ENCODE data around the gene SUPT20H. TPM values are rescaled to one million over a fixed set of nuclear protein-coding genes. Genes with fewer than 3 reads are reported as not detected.

The SUPT20H gene
- total and polyA plus RNA-seq, 2 donors (not counting 3 experiments of a cell fraction or from before 2014, with no cell fraction given) = 47.2 to 70.7 TPM

DNA sequence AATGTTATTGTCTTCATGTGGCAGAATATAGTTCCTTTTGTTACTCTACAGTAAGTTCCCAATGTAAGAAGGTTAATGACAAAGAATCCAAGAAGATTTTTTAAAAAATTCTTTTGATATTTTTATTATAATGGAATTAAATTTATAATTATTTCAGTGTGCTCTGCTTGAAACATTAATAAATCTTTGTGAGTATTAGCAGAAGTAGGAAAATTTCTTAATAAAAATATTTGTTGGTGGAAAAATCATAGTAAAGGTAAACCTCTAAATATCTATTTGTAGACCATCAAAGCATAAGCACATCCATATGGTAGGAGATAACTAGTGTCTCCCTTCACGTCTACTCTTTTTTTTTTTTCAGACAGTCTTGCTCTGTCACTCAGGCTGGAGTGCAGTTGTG is 41.7 kb upstream of the SUPT20H start:
- no peaks in the 10 kb centered on the region for H3K36me3 ChIP-seq (ENCODE audit: control insufficient read depth in 2 of 2, extremely low read depth in 1 of 2, insufficient read depth in 2 of 2, low read length in 2 of 2)
- no peaks in the 10 kb centered on the region for H3K9me3 ChIP-seq (replicated peaks; ENCODE audit: control insufficient read depth, insufficient read depth, low read length)
- no peak overlapping the region for H2AFZ ChIP-seq (ENCODE audit: low read depth, low read length)
- FAIRE-seq (no peak), DNase-seq (ENCODE audit: low read depth, low spot score) (no peak)
- ChIA-PET POLR2A (no interaction called here), CTCF (no interaction called here)
- peaks cover 0 to 2% of the 10 kb centered on the region in 2 experiments for H3K27me3 ChIP-seq (ENCODE audit: control insufficient read depth in 2 of 2, insufficient read depth in 2 of 2, low read length in 2 of 2)
- H3K4me2 ChIP-seq (ENCODE audit: insufficient read depth, low read length) = no peak overlapping the region
- no TSS peak for BruUV-seq (replicated peaks)
- no peaks in the 10 kb centered on the region for H3K4me1 ChIP-seq (ENCODE audit: control insufficient read depth, extremely low read depth, insufficient read depth, low read length)
- TF ChIP-seq FOS (IDR thresholded peaks at IDR 0.05; ENCODE audit: borderline replicate concordance, insufficient read depth, low read length) (no peak), POLR2AphosphoS5 (IDR thresholded peaks at IDR 0.05; ENCODE audit: insufficient read depth, low read depth, low read length) (no peak), EZH2 (IDR thresholded peaks at IDR 0.05; ENCODE audit: borderline replicate concordance, low read depth, low read length, severe bottlenecking) (no peak), GATA2 (IDR thresholded peaks at IDR 0.05; ENCODE audit: insufficient read depth, insufficient read length, low read depth, low read length) (no peak), JUN (IDR thresholded peaks at IDR 0.05; ENCODE audit: borderline replicate concordance, insufficient read depth, insufficient read length, low read depth) (no peak), MYC (IDR thresholded peaks at IDR 0.05; ENCODE audit: low read depth, low read length) (no peak), POLR2A (IDR thresholded peaks at IDR 0.05; ENCODE audit: low read depth, low read length) (no peak)
- TF ChIP-seq, protein P1, sequence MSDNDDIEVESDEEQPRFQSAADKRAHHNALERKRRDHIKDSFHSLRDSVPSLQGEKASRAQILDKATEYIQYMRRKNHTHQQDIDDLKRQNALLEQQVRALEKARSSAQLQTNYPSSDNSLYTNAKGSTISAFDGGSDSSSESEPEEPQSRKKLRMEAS (IDR thresholded peaks at IDR 0.05; ENCODE audit: insufficient read depth, insufficient read length) = no peak
- TF ChIP-seq, protein P2, sequence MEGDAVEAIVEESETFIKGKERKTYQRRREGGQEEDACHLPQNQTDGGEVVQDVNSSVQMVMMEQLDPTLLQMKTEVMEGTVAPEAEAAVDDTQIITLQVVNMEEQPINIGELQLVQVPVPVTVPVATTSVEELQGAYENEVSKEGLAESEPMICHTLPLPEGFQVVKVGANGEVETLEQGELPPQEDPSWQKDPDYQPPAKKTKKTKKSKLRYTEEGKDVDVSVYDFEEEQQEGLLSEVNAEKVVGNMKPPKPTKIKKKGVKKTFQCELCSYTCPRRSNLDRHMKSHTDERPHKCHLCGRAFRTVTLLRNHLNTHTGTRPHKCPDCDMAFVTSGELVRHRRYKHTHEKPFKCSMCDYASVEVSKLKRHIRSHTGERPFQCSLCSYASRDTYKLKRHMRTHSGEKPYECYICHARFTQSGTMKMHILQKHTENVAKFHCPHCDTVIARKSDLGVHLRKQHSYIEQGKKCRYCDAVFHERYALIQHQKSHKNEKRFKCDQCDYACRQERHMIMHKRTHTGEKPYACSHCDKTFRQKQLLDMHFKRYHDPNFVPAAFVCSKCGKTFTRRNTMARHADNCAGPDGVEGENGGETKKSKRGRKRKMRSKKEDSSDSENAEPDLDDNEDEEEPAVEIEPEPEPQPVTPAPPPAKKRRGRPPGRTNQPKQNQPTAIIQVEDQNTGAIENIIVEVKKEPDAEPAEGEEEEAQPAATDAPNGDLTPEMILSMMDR (IDR thresholded peaks at IDR 0.05; ENCODE audit: extremely low read depth in 1 of 2, insufficient read depth in 1 of 2, low read depth in 1 of 2, low read length in 2 of 2) = no peak
- H4K20me1 ChIP-seq (replicated peaks; ENCODE audit: control insufficient read depth, extremely low read depth, insufficient read depth, low read length) = no peaks in the 10 kb centered on the region
- H3K4me3 ChIP-seq (replicated peaks in 1 of 3; ENCODE audit: insufficient read depth in 1 of 3, low read depth in 1 of 3, low read length in 3 of 3) = no peak overlapping the region
- H3K9me1 ChIP-seq (replicated peaks; ENCODE audit: control insufficient read depth, extremely low read depth, insufficient read depth, low read length) = no peaks in the 10 kb centered on the region
- intact Hi-C loops (cut with micrococcal nuclease) = loop anchor here (10.0 kb wide), 1 partner anchor 944 kb away; no protein-coding TSS in a partner anchor
- no peak overlapping the region for H3K27ac ChIP-seq (ENCODE audit: insufficient read depth, low read depth, low read length)
- no peak overlapping the region for H3K9ac ChIP-seq (replicated peaks; ENCODE audit: extremely low read depth, insufficient read depth, low read length)
- no peaks in the 10 kb centered on the region for H3K79me2 ChIP-seq (ENCODE audit: control insufficient read depth, insufficient read depth, low read length)
- dilution Hi-C loops (cut with MboI; ENCODE audit: extremely low pct_ligation_motif_present, low sequenced_read_pairs) = no loop called here
